ENCODE results near the gene CAPN1. TPM values are rescaled to one million over a fixed set of nuclear protein-coding genes. Genes with fewer than 3 reads are reported as not detected.

Gene CAPN1
- total RNA-seq, 1 donor from 2014 or later, result 397 TPM

GRCh38 chr11:65210361-65210731, 28.6 kb downstream of the CAPN1 start:
- Histone ChIP-seq H3K4me3 (ENCODE audit: low read depth, low read length) (no peak overlapping the region), H3K36me3 (ENCODE audit: control insufficient read depth, insufficient read depth, low read length) (peaks cover 9% of the 10 kb centered on the region), H3K27me3 (ENCODE audit: control insufficient read depth, insufficient read depth, low read length) (no peaks in the 10 kb centered on the region)
- no peak for TF ChIP-seq CTCF (IDR thresholded peaks at IDR 0.05; ENCODE audit: insufficient read depth, low read length, poor library complexity, severe bottlenecking)
- no peak for DNase-seq (ENCODE audit: low read depth)

GRCh38 chr11:65210748-65211147, 29.0 kb downstream of the CAPN1 start:
- no peak for TF ChIP-seq CTCF (IDR thresholded peaks at IDR 0.05; ENCODE audit: insufficient read depth, low read length, poor library complexity, severe bottlenecking)
- Histone ChIP-seq H3K27me3 (ENCODE audit: control insufficient read depth, insufficient read depth, low read length) (no peaks in the 10 kb centered on the region), H3K36me3 (ENCODE audit: control insufficient read depth, insufficient read depth, low read length) (peaks cover 8% of the 10 kb centered on the region), H3K4me3 (ENCODE audit: low read depth, low read length) (no peak overlapping the region)
- DNase-seq (ENCODE audit: low read depth), result no peak

GRCh38 chr11:65211293-65212105, 29.8 kb downstream of the CAPN1 start:
- Histone ChIP-seq H3K27me3 (ENCODE audit: control insufficient read depth, insufficient read depth, low read length) (no peaks in the 10 kb centered on the region), H3K36me3 (ENCODE audit: control insufficient read depth, insufficient read depth, low read length) (peaks cover 8% of the 10 kb centered on the region), H3K4me3 (ENCODE audit: low read depth, low read length) (no peak overlapping the region)
- DNase-seq (ENCODE audit: low read depth), result no peak
- no peak for TF ChIP-seq CTCF (IDR thresholded peaks at IDR 0.05; ENCODE audit: insufficient read depth, low read length, poor library complexity, severe bottlenecking)

- Histone ChIP-seq H3K27me3 (ENCODE audit: control insufficient read depth, insufficient read depth, low read length) (no peaks in the 10 kb centered on the region), H3K36me3 (ENCODE audit: control insufficient read depth, insufficient read depth, low read length) (peaks cover 8% of the 10 kb centered on the region), H3K4me3 (ENCODE audit: low read depth, low read length) (no peak overlapping the region)
- no peak for DNase-seq (ENCODE audit: low read depth)
- TF ChIP-seq CTCF (IDR thresholded peaks at IDR 0.05; ENCODE audit: insufficient read depth, low read length, poor library complexity, severe bottlenecking), result no peak
These were observed 30.6 kb downstream of the CAPN1 start for GRCh38 chr11:65212226-65212801.

GRCh38 chr11:65213322-65214211, 31.8 kb downstream of the CAPN1 start:
- TF ChIP-seq CTCF (IDR thresholded peaks at IDR 0.05; ENCODE audit: insufficient read depth, low read length, poor library complexity, severe bottlenecking), result no peak
- peaks cover 5% of the 10 kb centered on the region for H3K36me3 ChIP-seq (ENCODE audit: control insufficient read depth, insufficient read depth, low read length)
- no peak for DNase-seq (ENCODE audit: low read depth)

More at GRCh38 chr11:65213322-65214211, 31.8 kb downstream of the CAPN1 start:
- no peaks in the 10 kb centered on the region for H3K27me3 ChIP-seq (ENCODE audit: control insufficient read depth, insufficient read depth, low read length)
- H3K4me3 ChIP-seq (ENCODE audit: low read depth, low read length), result no peak overlapping the region

All from kidney epithelial cell (primary cell).